ENCODE measurements around the gene INTS3.

The INTS3 gene

DNA sequence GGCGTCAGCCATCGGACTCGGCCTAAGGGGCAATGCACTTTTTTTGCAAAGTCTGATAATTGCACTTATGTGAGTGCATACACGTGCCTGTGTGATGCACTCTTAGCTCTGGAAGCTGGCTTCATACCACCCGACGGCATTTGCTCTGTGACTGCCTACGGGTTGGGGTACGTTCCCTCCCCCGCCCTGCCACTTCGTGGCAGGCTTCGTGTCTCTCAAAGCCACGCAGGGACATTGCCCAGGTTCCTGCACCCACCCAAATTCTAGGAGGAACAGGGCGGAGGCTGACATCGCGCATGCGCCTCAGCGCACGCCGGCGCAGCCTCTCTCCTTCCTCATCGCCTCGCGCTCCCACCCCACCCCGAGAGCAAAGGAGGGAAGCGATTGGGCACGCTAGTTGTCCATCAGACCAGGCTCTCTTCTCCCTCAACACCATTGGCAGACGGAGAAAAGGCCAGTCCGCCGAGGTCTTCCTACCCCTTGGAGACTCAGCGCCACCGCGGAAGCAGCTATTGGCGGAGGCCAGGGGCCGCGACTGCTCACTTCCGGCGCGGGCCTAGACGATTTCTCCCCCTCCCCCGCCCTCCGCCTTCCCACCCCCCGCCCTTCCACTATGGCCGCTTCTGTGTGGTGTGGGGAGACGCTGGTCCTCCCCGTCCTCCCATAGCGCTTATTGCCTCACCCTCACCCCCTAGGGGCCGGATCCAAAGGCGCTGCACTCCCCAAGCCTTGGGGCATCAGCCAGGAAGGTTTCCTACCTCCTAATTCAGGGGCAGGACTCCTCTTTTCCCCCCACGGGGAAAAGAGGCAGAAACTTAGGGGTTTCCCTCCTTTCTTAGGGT lies at the start of gene INTS3:
INTS3 (plus strand) TSS at position 588 of the 842 bp plus-strand sequence. CDS start 585 bp downstream, outside the sequence.
- peak within 1 kb of the TSS; percentile 85 for H3K27ac ChIP-seq (ENCODE audit: extremely low read depth, low read depth, low read length)
- POLR2A ChIA-PET: interaction anchor here (0.6 to 2.0 kb wide), 33 partner anchors 8 to 1228 kb away, joined by 3 to 14 read pairs (median 4); partner anchors contain the start of genes CHTOP, CREB3L4, ILF2 and JTB
- TF ChIP-seq ZBTB49 (tag by site-specific recombination; IDR thresholded peaks at IDR 0.05; ENCODE audit: low read depth) (no peak), ZNF747 (tag by site-specific recombination; IDR thresholded peaks at IDR 0.05) (no peak), ZNF449 (tag by site-specific recombination; IDR thresholded peaks at IDR 0.05) (no peak), SP2 (tag by site-specific recombination; IDR thresholded peaks at IDR 0.05) (peak; percentile 99), KLF1 (tag by site-specific recombination; IDR thresholded peaks at IDR 0.05) (peak; percentile 69), ZSCAN30 (tag by site-specific recombination; IDR thresholded peaks at IDR 0.05) (peak; percentile 68), YY2 (tag by site-specific recombination; IDR thresholded peaks at IDR 0.05) (no peak), GLIS2 (tag by site-specific recombination; IDR thresholded peaks at IDR 0.05) (peak; percentile 99), ZNF580 (tag by site-specific recombination; IDR thresholded peaks at IDR 0.05) (0 out of 2 replicates have a peak, but pooled peaks have one; percentile 44), ZNF518A (tag by site-specific recombination; conservative IDR thresholded peaks at IDR 0.05; ENCODE audit: low read depth) (peak; percentile 50; the same call in 1 of the 2 replicates), ZNF324 (tag by site-specific recombination; IDR thresholded peaks at IDR 0.05) (0 out of 2 replicates have a peak, but pooled peaks have one; percentile 20), OSR2 (tag by site-specific recombination; IDR thresholded peaks at IDR 0.05) (no peak), ZNF24 (tag by site-specific recombination; IDR thresholded peaks at IDR 0.05) (0 out of 2 replicates have a peak, but pooled peaks have one; percentile 34), ZNF341 (tag by site-specific recombination; IDR thresholded peaks at IDR 0.05; ENCODE audit: low read depth) (peak; percentile 83), ZNF174 (tag by site-specific recombination; IDR thresholded peaks at IDR 0.05) (no peak)
- TF ChIP-seq, protein P1, sequence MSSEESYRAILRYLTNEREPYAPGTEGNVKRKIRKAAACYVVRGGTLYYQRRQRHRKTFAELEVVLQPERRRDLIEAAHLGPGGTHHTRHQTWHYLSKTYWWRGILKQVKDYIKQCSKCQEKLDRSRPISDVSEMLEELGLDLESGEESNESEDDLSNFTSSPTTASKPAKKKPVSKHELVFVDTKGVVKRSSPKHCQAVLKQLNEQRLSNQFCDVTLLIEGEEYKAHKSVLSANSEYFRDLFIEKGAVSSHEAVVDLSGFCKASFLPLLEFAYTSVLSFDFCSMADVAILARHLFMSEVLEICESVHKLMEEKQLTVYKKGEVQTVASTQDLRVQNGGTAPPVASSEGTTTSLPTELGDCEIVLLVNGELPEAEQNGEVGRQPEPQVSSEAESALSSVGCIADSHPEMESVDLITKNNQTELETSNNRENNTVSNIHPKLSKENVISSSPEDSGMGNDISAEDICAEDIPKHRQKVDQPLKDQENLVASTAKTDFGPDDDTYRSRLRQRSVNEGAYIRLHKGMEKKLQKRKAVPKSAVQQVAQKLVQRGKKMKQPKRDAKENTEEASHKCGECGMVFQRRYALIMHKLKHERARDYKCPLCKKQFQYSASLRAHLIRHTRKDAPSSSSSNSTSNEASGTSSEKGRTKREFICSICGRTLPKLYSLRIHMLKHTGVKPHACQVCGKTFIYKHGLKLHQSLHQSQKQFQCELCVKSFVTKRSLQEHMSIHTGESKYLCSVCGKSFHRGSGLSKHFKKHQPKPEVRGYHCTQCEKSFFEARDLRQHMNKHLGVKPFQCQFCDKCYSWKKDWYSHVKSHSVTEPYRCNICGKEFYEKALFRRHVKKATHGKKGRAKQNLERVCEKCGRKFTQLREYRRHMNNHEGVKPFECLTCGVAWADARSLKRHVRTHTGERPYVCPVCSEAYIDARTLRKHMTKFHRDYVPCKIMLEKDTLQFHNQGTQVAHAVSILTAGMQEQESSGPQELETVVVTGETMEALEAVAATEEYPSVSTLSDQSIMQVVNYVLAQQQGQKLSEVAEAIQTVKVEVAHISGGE (tag by site-specific recombination; conservative IDR thresholded peaks at IDR 0.05; ENCODE audit: low read depth): peak; percentile 90
- TF ChIP-seq, protein P2, sequence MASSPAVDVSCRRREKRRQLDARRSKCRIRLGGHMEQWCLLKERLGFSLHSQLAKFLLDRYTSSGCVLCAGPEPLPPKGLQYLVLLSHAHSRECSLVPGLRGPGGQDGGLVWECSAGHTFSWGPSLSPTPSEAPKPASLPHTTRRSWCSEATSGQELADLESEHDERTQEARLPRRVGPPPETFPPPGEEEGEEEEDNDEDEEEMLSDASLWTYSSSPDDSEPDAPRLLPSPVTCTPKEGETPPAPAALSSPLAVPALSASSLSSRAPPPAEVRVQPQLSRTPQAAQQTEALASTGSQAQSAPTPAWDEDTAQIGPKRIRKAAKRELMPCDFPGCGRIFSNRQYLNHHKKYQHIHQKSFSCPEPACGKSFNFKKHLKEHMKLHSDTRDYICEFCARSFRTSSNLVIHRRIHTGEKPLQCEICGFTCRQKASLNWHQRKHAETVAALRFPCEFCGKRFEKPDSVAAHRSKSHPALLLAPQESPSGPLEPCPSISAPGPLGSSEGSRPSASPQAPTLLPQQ (tag by site-specific recombination; IDR thresholded peaks at IDR 0.05): 0 out of 2 replicates have a peak, but pooled peaks have one; percentile 24
- TF ChIP-seq, protein P3, sequence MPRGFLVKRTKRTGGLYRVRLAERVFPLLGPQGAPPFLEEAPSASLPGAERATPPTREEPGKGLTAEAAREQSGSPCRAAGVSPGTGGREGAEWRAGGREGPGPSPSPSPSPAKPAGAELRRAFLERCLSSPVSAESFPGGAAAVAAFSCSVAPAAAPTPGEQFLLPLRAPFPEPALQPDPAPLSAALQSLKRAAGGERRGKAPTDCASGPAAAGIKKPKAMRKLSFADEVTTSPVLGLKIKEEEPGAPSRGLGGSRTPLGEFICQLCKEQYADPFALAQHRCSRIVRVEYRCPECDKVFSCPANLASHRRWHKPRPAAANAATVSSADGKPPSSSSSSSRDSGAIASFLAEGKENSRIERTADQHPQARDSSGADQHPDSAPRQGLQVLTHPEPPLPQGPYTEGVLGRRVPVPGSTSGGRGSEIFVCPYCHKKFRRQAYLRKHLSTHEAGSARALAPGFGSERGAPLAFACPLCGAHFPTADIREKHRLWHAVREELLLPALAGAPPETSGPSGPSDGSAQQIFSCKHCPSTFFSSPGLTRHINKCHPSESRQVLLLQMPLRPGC (tag by site-specific recombination; IDR thresholded peaks at IDR 0.05): no peak

More for the DNA sequence above, at the start of gene INTS3:
- Histone ChIP-seq H3K4me3 (ENCODE audit: low read depth, low read length) (peak within 1 kb of the TSS; percentile 76), H3K36me3 (ENCODE audit: control insufficient read depth in 2 of 2, insufficient read depth in 1 of 2, low read length in 2 of 2) (peaks cover 0 to 23% of the 10 kb centered on the region in 2 experiments; a peak in 2 of 3 replicates), H3K9me3 (ENCODE audit: control insufficient read depth, insufficient read depth, low read depth, low read length) (no peaks in the 10 kb centered on the region), H3K4me1 (ENCODE audit: control insufficient read depth, insufficient read depth, low read length) (peaks cover 3% of the 10 kb centered on the region; the same call in 1 of the 2 replicates)
- CTCF ChIA-PET: interaction anchor here (0.7 kb wide), 3 partner anchors 10 to 158 kb away, joined by 3 to 4 read pairs (median 4); no protein-coding TSS in a partner anchor
